Endothelial cell of umbilical vein (primary cell): ENCODE results near the gene ADAM30. TPM values are rescaled to one million over a fixed set of nuclear protein-coding genes. Genes with fewer than 3 reads are reported as not detected.
A peak's percentile ranks its signal among the peaks of the same experiment; 100 is the strongest.

Experiments
- Bru-seq: library from RNA; stranded (reverse); fragments of 400-500 nt; gene quantifications from one replicate; lab custom pipeline; 2021; lab: Mats Ljungman, UMichigan
- BruChase-seq, 2 experiments: library from RNA; stranded (reverse); fragments of 400-500 nt; gene quantifications; one replicate each; lab custom pipeline; 2021; lab: Mats Ljungman, UMichigan
- BruUV-seq: library from RNA; stranded (reverse); fragments of 400-500 nt; replicated peaks from 2 replicates; lab custom pipeline; 2021; lab: Mats Ljungman, UMichigan
- CTCF ChIA-PET: fragments of 300-600, 350-600 bp; sonication (Branson Sonifier 250); formaldehyde crosslinking; loops from one replicate; lab custom pipeline; 2021; ENCODE audit warnings: antibody characterized with exemption, inconsistent platforms; lab: Charles Lee
- POLR2A ChIA-PET: fragments of 300-600, 350-600 bp; sonication (Branson Sonifier 250); formaldehyde crosslinking; loops from one replicate; lab custom pipeline; 2021; ENCODE audit warnings: antibody characterized with exemption, inconsistent platforms; lab: Charles Lee
- DNase-seq: peaks from one replicate; pipeline ENCODE4 v3.0.0-alpha.2; 2011; ENCODE audit warnings: low read depth, low spot score
- FAIRE-seq: peaks from 2 replicates; lab custom pipeline; 2011; peaks lifted over from hg19 to GRCh38; lab: Jason Lieb, UNC
- H2AFZ ChIP-seq: 2 replicates; pipeline ENCODE4 v1.6.0; 2012; ENCODE audit warnings: low read depth, low read length, control low read depth, inconsistent platforms
- H3K27ac ChIP-seq: 2 replicates; pipeline ENCODE4 v1.5.1; 2011; ENCODE audit warnings: low read depth, mild to moderate bottlenecking, control low read depth, low read length, moderate library complexity; ENCODE audit not compliant: insufficient read depth
- H3K27me3 ChIP-seq, 2 experiments: 2 replicates each; pipeline versions ENCODE4 v1.6.0 to v1.6.1; 2011; ENCODE audit warnings: low read length in 2 of 2, mixed read lengths in 1 of 2; ENCODE audit not compliant: control insufficient read depth in 2 of 2, insufficient read depth in 2 of 2
- H3K36me3 ChIP-seq, 2 experiments: 2 replicates in 1 of 2; 3 replicates in 1 of 2; pipeline ENCODE4 v1.5.1; 2011; ENCODE audit warnings: low read length in 2 of 2, mild to moderate bottlenecking in 1 of 2, moderate library complexity in 1 of 2; ENCODE audit not compliant: control insufficient read depth in 2 of 2, insufficient read depth in 2 of 2; ENCODE audit errors: extremely low read depth in 1 of 2
- H3K4me1 ChIP-seq: 3 replicates; pipeline ENCODE4 v1.5.1; 2011; ENCODE audit warnings: mild to moderate bottlenecking, low read length; ENCODE audit not compliant: control insufficient read depth, insufficient read depth; ENCODE audit errors: extremely low read depth
- H3K4me2 ChIP-seq: 2 replicates; pipeline ENCODE4 v1.6.1; 2011; ENCODE audit warnings: low read length, control low read depth, mixed read lengths; ENCODE audit not compliant: insufficient read depth
- H3K4me3 ChIP-seq, 3 experiments: fragments of 200-600 bp in 1 of 3; sonication (generic), shearing (Covaris generic) in 1 of 3; replicated peaks in 1 of 3; 2 replicates each; pipeline ENCODE4 v1.5.1; 2011 to 2016; ENCODE audit warnings: control low read depth in 3 of 3, low read length in 3 of 3, mild to moderate bottlenecking in 2 of 3, inconsistent platforms in 1 of 3, low read depth in 1 of 3, moderate library complexity in 1 of 3; ENCODE audit not compliant: insufficient read depth in 1 of 3
- H3K79me2 ChIP-seq: 2 replicates; pipeline ENCODE4 v1.6.0; 2012; ENCODE audit warnings: low read length, inconsistent platforms; ENCODE audit not compliant: control insufficient read depth, insufficient read depth
- H3K9ac ChIP-seq: replicated peaks from 2 replicates; pipeline ENCODE3; 2011; ENCODE audit warnings: low read length, control low read depth; ENCODE audit not compliant: insufficient read depth; ENCODE audit errors: extremely low read depth
- H3K9me1 ChIP-seq: replicated peaks from 3 replicates; pipeline ENCODE4 v1.6.0; 2011; ENCODE audit warnings: mild to moderate bottlenecking, low read length; ENCODE audit not compliant: control insufficient read depth, insufficient read depth; ENCODE audit errors: extremely low read depth
- H3K9me3 ChIP-seq: replicated peaks from 2 replicates; pipeline ENCODE4 v1.5.1; 2012; ENCODE audit warnings: low read length, inconsistent platforms; ENCODE audit not compliant: control insufficient read depth, insufficient read depth
- H4K20me1 ChIP-seq: replicated peaks from 2 replicates; pipeline ENCODE3; 2011; ENCODE audit warnings: mild to moderate bottlenecking, low read length; ENCODE audit not compliant: control insufficient read depth, insufficient read depth; ENCODE audit errors: extremely low read depth
- CTCF ChIP-seq, 2 donors: IDR thresholded peaks; 1 replicate in 1 of 2; 2 replicates in 1 of 2; pipeline ENCODE4 v1.5.1; 2011; ENCODE audit warnings: low read length in 2 of 2, mild to moderate bottlenecking in 2 of 2, moderate library complexity in 2 of 2, control low read depth in 1 of 2, inconsistent platforms in 1 of 2, low read depth in 1 of 2; ENCODE audit not compliant: insufficient read depth in 1 of 2; ENCODE audit errors: extremely low read depth in 1 of 2
- EZH2 ChIP-seq: IDR thresholded peaks from 2 replicates; pipeline ENCODE4 v1.6.1; 2012; ENCODE audit warnings: borderline replicate concordance, low read depth, mild to moderate bottlenecking, moderate library complexity, low read length, inconsistent platforms; ENCODE audit not compliant: severe bottlenecking
- FOS ChIP-seq: IDR thresholded peaks from 2 replicates; pipeline ENCODE4 v1.6.1; 2011; ENCODE audit warnings: mild to moderate bottlenecking, low read length, moderate library complexity, borderline replicate concordance; ENCODE audit not compliant: insufficient read depth
- GATA2 ChIP-seq: IDR thresholded peaks from 2 replicates; pipeline ENCODE4 v1.7.0; 2011; ENCODE audit warnings: low read depth, mild to moderate bottlenecking, moderate library complexity, mixed read lengths, low read length; ENCODE audit not compliant: insufficient read length, insufficient read depth
- dilution Hi-C: fragments of 300-500 bp; cut with MboI; formaldehyde crosslinking; loops from one replicate; pipeline ENCODE4 v1.15.0; 2019; ENCODE audit warnings: low sequenced_read_pairs; ENCODE audit not compliant: extremely low pct_ligation_motif_present
- intact Hi-C: fragments of 100-400 bp; cut with micrococcal nuclease; formaldehyde crosslinking; loops from one replicate; pipeline ENCODE4 v1.10.0; 2022
- long read RNA-seq: library from polyadenylated mRNA; stranded (forward); transcript quantifications from one replicate; pipeline ENCODE4 v2.0.0, GENCODE V29; 2021
- polyA minus RNA-seq, 3 experiments: library from RNA; depleted of rRNA, polyadenylated mRNA; stranded (reverse); fragments of >200 nt; gene quantifications; 1 replicate in 1 of 3; 2 replicates in 2 of 3; pipeline ENCODE4 v1.2.3, GENCODE V29; 2011
- polyA plus RNA-seq, 4 experiments: library from polyadenylated mRNA; depleted of rRNA in 3 of 4; stranded (reverse) in 3 of 4; unstranded in 1 of 4; fragments of >200 nt; gene quantifications; 2 replicates each; pipeline versions ENCODE4 v1.2.1 to v1.2.3, GENCODE V29; 2011 to 2012; ENCODE audit warnings: missing spikeins in 1 of 4
- total RNA-seq: library from RNA; stranded (reverse); gene quantifications from 2 replicates; pipeline ENCODE4 v1.2.3, GENCODE V29; 2021

Gene ADAM30
- total RNA-seq: not detected in 2 replicates
- polyA plus RNA-seq: not detected in 2 replicates
- polyA plus RNA-seq (2011; cell fraction: cytosol; rRNA removed): not detected in 2 replicates
- polyA plus RNA-seq (2011; cell fraction: nucleus; rRNA removed): not detected in 2 replicates
- not detected in 2 replicates for polyA plus RNA-seq (2012)
- polyA minus RNA-seq: not detected in 2 replicates
- polyA minus RNA-seq (2011; cell fraction: cytosol; rRNA and poly(A)+ RNA removed): not detected
- not detected in 2 replicates for polyA minus RNA-seq (2011; cell fraction: nucleus; rRNA and poly(A)+ RNA removed)
- Bru-seq, nascent RNA: not detected
- BruChase-seq, experiment 1, labeled RNA remaining after a 6-hour chase: not detected
- BruChase-seq, experiment 2, labeled RNA remaining after a 2-hour chase: not detected
- long read RNA-seq: 0 reads

DNA sequence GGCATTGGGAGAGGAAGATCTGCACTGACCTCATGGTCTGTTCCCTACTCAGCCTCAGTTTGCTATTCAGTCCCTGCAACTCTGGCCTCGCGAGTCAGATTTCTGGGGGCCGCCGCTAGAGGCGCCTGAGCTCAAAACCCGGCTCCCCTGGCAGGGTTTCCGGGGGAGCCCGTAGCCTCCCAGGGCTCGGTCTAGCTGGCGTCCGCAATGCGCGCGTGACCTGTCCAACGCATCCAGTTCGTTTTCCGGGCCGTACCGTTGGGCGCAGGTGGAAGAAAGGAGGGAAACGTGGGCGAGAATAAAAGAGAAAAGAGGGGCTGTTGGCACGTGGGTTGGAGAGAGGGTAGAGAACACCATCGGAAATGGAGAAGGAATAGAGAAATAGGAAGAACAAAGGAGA lies at the start of gene ADAM30:
TSS of gene ADAM30 (minus strand) at position 213 of the 400 bp plus-strand sequence. CDS start at position 34, 179 bp downstream.
- intact Hi-C loops: loop anchor here (5.0 kb wide), 1 partner anchor 49 kb away; no protein-coding TSS in a partner anchor

More for the DNA sequence above, at the start of gene ADAM30:
- H3K27ac ChIP-seq: no peak within 1 kb of the TSS
- FAIRE-seq: no peak
- H3K4me1 ChIP-seq: no peaks in the 10 kb centered on the region
- ChIA-PET CTCF (interaction anchor here (0.9 to 2.9 kb wide), 2 partner anchors 10 to 12 kb away, joined by 3 to 11 read pairs; no protein-coding TSS in a partner anchor), POLR2A (no interaction called here)
- H3K9me3 ChIP-seq: no peaks in the 10 kb centered on the region
- H3K27me3 ChIP-seq: peaks cover 12 to 16% of the 10 kb centered on the region in 2 experiments
- no TSS peak for BruUV-seq
- dilution Hi-C loops: no loop called here
- no peak for DNase-seq
- no peaks in the 10 kb centered on the region for H3K9me1 ChIP-seq
- H3K4me2 ChIP-seq: no peak within 1 kb of the TSS
- H3K36me3 ChIP-seq: no peaks in the 10 kb centered on the region
- H3K79me2 ChIP-seq: no peaks in the 10 kb centered on the region
- no peak within 1 kb of the TSS for H3K9ac ChIP-seq
- no peak within 1 kb of the TSS for H3K4me3 ChIP-seq
- H2AFZ ChIP-seq: peak within 1 kb of the TSS; percentile 41
- no peak for TF ChIP-seq GATA2
- peak; percentile 41 to 52 for TF ChIP-seq CTCF (IDR thresholded peaks at IDR 0.05; ENCODE audit: extremely low read depth in 1 of 2, insufficient read depth in 1 of 2, low read depth in 1 of 2, low read length in 2 of 2)
- TF ChIP-seq FOS: no peak
- TF ChIP-seq EZH2: peak; percentile 40
- H4K20me1 ChIP-seq: no peaks in the 10 kb centered on the region
